ENCODE measurements around the gene TPRN. TPM values are rescaled to one million over a fixed set of nuclear protein-coding genes. Genes with fewer than 3 reads are reported as not detected.

The TPRN gene
- polyA plus RNA-seq, 1 donor from 2014 or later, result 8.1 TPM

DNA sequence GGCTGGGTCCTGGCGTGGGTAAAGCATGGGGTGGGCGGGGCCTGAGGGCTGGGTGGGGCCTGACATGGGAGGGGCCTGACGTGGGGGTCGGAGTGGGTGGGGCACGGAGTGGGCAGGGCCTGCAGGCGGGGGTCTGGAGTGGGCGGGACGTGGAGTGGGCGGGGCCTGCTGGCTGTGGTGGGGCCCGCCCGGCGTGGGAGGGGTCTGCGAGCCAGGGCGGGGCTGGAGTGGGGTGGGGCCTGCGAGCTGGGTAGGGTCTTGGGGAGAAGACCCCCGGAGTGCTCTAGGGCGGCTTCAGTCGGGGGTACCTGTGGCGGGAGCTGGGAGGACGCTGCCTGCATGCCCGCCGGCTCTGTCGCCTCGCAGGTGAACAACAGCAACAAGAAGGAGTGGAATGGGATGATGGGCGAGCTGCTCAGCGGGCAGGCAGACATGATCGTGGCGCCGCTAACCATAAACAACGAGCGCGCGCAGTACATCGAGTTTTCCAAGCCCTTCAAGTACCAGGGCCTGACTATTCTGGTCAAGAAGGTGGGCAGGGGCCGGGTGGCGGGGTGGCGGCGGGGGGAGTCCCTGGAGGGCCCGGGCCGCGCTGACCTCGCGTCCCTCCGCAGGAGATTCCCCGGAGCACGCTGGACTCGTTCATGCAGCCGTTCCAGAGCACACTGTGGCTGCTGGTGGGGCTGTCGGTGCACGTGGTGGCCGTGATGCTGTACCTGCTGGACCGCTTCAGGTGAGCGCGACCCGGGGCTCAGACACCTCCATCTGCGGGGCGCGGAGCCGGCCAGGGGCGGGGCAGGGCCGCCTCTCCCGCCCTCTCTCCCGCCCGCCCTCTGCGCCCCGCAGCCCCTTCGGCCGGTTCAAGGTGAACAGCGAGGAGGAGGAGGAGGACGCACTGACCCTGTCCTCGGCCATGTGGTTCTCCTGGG is 38.7 kb downstream of the TPRN start:
- H3K4me2 ChIP-seq (ENCODE audit: low read length), result no peak overlapping the region
- no peak overlapping the region for H2AFZ ChIP-seq (ENCODE audit: low read depth, low read length)
- H3K9me3 ChIP-seq (ENCODE audit: low read length), result no peaks in the 10 kb centered on the region
- TF ChIP-seq, protein P1, sequence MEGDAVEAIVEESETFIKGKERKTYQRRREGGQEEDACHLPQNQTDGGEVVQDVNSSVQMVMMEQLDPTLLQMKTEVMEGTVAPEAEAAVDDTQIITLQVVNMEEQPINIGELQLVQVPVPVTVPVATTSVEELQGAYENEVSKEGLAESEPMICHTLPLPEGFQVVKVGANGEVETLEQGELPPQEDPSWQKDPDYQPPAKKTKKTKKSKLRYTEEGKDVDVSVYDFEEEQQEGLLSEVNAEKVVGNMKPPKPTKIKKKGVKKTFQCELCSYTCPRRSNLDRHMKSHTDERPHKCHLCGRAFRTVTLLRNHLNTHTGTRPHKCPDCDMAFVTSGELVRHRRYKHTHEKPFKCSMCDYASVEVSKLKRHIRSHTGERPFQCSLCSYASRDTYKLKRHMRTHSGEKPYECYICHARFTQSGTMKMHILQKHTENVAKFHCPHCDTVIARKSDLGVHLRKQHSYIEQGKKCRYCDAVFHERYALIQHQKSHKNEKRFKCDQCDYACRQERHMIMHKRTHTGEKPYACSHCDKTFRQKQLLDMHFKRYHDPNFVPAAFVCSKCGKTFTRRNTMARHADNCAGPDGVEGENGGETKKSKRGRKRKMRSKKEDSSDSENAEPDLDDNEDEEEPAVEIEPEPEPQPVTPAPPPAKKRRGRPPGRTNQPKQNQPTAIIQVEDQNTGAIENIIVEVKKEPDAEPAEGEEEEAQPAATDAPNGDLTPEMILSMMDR (IDR thresholded peaks at IDR 0.05; ENCODE audit: poor library complexity, severe bottlenecking), result no peak
- TF ChIP-seq TAF1 (IDR thresholded peaks at IDR 0.05; ENCODE audit: low read depth) (no peak), EZH2 (IDR thresholded peaks at IDR 0.05; ENCODE audit: borderline replicate concordance, insufficient read depth, low read length, poor library complexity, severe bottlenecking) (no peak), MXI1 (conservative IDR thresholded peaks at IDR 0.05; ENCODE audit: poor library complexity, severe bottlenecking) (no peak), POLR2AphosphoS5 (IDR thresholded peaks at IDR 0.05) (no peak), RAD21 (conservative IDR thresholded peaks at IDR 0.05) (no peak), REST (IDR thresholded peaks at IDR 0.05; ENCODE audit: borderline replicate concordance) (no peak), EP300 (conservative IDR thresholded peaks at IDR 0.05; ENCODE audit: poor library complexity, severe bottlenecking) (no peak), SMC3 (conservative IDR thresholded peaks at IDR 0.05; ENCODE audit: poor library complexity) (no peak)
- H3K36me3 ChIP-seq (ENCODE audit: insufficient read depth, low read length), result no peaks in the 10 kb centered on the region
- no peaks in the 10 kb centered on the region for H3F3A ChIP-seq (ENCODE audit: insufficient read depth, low read length, poor library complexity, severe bottlenecking)
- H4K20me1 ChIP-seq (ENCODE audit: insufficient read depth), result no peaks in the 10 kb centered on the region
- H3K79me2 ChIP-seq (replicated peaks; ENCODE audit: insufficient read depth, low read length), result no peaks in the 10 kb centered on the region
- peaks cover 89% of the 10 kb centered on the region for H3K27me3 ChIP-seq (ENCODE audit: insufficient read depth, low read depth, low read length)
- no peak overlapping the region for H3K4me3 ChIP-seq (ENCODE audit: low read length)
- no peak overlapping the region for H3K9ac ChIP-seq (ENCODE audit: low read length)
- H3K9me2 ChIP-seq (ENCODE audit: insufficient read depth, low read length), result no peaks in the 10 kb centered on the region
- H3K27ac ChIP-seq (ENCODE audit: low read length), result no peak overlapping the region

- TF ChIP-seq POLR2AphosphoS5 (IDR thresholded peaks at IDR 0.05) (no peak), RAD21 (conservative IDR thresholded peaks at IDR 0.05) (no peak), REST (IDR thresholded peaks at IDR 0.05; ENCODE audit: borderline replicate concordance) (no peak), SMC3 (conservative IDR thresholded peaks at IDR 0.05; ENCODE audit: poor library complexity) (no peak), EZH2 (IDR thresholded peaks at IDR 0.05; ENCODE audit: borderline replicate concordance, insufficient read depth, low read length, poor library complexity, severe bottlenecking) (no peak), MXI1 (conservative IDR thresholded peaks at IDR 0.05; ENCODE audit: poor library complexity, severe bottlenecking) (no peak), EP300 (conservative IDR thresholded peaks at IDR 0.05; ENCODE audit: poor library complexity, severe bottlenecking) (no peak), TAF1 (IDR thresholded peaks at IDR 0.05; ENCODE audit: low read depth) (no peak)
- TF ChIP-seq, protein P1 (IDR thresholded peaks at IDR 0.05; ENCODE audit: poor library complexity, severe bottlenecking), result no peak
- Histone ChIP-seq H3K9me2 (ENCODE audit: insufficient read depth, low read length) (no peaks in the 10 kb centered on the region), H3K4me2 (ENCODE audit: low read length) (no peak overlapping the region), H3K9me3 (ENCODE audit: low read length) (no peaks in the 10 kb centered on the region), H3K36me3 (ENCODE audit: insufficient read depth, low read length) (no peaks in the 10 kb centered on the region), H3K27me3 (ENCODE audit: insufficient read depth, low read depth, low read length) (peaks cover 94% of the 10 kb centered on the region), H2AFZ (ENCODE audit: low read depth, low read length) (no peak overlapping the region), H3K79me2 (replicated peaks; ENCODE audit: insufficient read depth, low read length) (no peaks in the 10 kb centered on the region), H4K20me1 (ENCODE audit: insufficient read depth) (no peaks in the 10 kb centered on the region), H3F3A (ENCODE audit: insufficient read depth, low read length, poor library complexity, severe bottlenecking) (no peaks in the 10 kb centered on the region), H3K27ac (ENCODE audit: low read length) (no peak overlapping the region), H3K9ac (ENCODE audit: low read length) (no peak overlapping the region), H3K4me3 (ENCODE audit: low read length) (no peak overlapping the region)
These were observed 39.6 kb downstream of the TPRN start for GRCh38 chr9:137160716-137161557.
